ENCODE measurements around the gene TBC1D8. TPM values are rescaled to one million over a fixed set of nuclear protein-coding genes. Genes with fewer than 3 reads are reported as not detected.

TBC1D8 gene
- total and polyA plus RNA-seq, 2 of the 8 experiments (the other 6 are each of a cell fraction or from before 2014, with no cell fraction given) = 20.8 to 21.8 TPM

DNA sequence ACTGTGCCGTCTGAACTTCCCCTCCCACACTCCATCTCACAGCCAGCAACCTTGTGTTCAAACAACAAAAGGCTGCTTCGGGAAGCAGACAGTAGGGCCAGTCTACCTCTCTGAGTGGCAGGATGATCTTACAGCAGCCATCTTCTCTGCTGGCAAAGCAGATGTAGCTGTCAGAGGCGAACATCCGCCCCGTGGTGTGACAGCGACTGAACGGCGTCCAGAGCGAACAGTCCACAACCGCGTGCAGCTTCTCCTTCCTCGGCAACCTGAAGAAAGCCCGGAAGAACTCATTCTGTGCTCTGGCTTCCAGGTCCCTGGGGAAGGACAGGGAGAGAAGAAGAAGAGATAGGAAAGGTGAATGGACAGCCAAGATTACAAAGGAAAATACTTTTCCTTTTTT, 111.1 kb downstream of the TBC1D8 start:
- no peak overlapping the region for H3K4me2 ChIP-seq (ENCODE audit: insufficient read depth in 1 of 2, low read depth in 2 of 2, low read length in 2 of 2)
- CTCF ChIA-PET (ENCODE audit: partially characterized antibody) = interaction anchor here (0.7 to 2.5 kb wide), 3 partner anchors 101 to 182 kb away, joined by 3 to 8 read pairs (median 3); no protein-coding TSS in a partner anchor
- TF ChIP-seq SUZ12 (IDR thresholded peaks at IDR 0.05; ENCODE audit: low read length) (no peak), NANOG (IDR thresholded peaks at IDR 0.05; ENCODE audit: insufficient read depth, low read depth, low read length, poor library complexity, severe bottlenecking) (no peak), EP300 (IDR thresholded peaks at IDR 0.05; ENCODE audit: borderline replicate concordance in 1 of 2, low read depth in 2 of 2, low read length in 2 of 2) (no peak), HDAC2 (IDR thresholded peaks at IDR 0.05; ENCODE audit: borderline replicate concordance in 1 of 2, low read depth in 2 of 2, low read length in 2 of 2) (no peak), CHD1 (IDR thresholded peaks at IDR 0.05; ENCODE audit: low read depth, low read length) (no peak), TCF12 (IDR thresholded peaks at IDR 0.05; ENCODE audit: low read depth, low read length) (no peak), PHF8 (conservative IDR thresholded peaks at IDR 0.05; ENCODE audit: low read depth, low read length) (no peak), NRF1 (IDR thresholded peaks at IDR 0.05; ENCODE audit: low read depth, low read length) (no peak), MAFK (IDR thresholded peaks at IDR 0.05; ENCODE audit: low read depth, low read length) (no peak), CEBPB (IDR thresholded peaks at IDR 0.05; ENCODE audit: low read depth, low read length) (no peak)
- TF ChIP-seq, protein P1, sequence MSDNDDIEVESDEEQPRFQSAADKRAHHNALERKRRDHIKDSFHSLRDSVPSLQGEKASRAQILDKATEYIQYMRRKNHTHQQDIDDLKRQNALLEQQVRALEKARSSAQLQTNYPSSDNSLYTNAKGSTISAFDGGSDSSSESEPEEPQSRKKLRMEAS (IDR thresholded peaks at IDR 0.05) = no peak
- TF ChIP-seq, protein P2, sequence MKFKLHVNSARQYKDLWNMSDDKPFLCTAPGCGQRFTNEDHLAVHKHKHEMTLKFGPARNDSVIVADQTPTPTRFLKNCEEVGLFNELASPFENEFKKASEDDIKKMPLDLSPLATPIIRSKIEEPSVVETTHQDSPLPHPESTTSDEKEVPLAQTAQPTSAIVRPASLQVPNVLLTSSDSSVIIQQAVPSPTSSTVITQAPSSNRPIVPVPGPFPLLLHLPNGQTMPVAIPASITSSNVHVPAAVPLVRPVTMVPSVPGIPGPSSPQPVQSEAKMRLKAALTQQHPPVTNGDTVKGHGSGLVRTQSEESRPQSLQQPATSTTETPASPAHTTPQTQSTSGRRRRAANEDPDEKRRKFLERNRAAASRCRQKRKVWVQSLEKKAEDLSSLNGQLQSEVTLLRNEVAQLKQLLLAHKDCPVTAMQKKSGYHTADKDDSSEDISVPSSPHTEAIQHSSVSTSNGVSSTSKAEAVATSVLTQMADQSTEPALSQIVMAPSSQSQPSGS (IDR thresholded peaks at IDR 0.05; ENCODE audit: low read length) = no peak

More for the DNA sequence above, 111.1 kb downstream of the TBC1D8 start:
- Histone ChIP-seq H3K9me3 (ENCODE audit: insufficient read depth in 2 of 2, low read depth in 1 of 2, low read length in 1 of 2) (no peaks in the 10 kb centered on the region), H2BK120ac (replicated peaks; ENCODE audit: low read depth, low read length) (no peak overlapping the region), H4K91ac (replicated peaks; ENCODE audit: insufficient read length, low read length) (no peak overlapping the region), H3K4me3 (ENCODE audit: extremely low read depth in 1 of 4, insufficient read depth in 2 of 4, low read depth in 3 of 4, low read length in 4 of 4) (no peak overlapping the region), H2BK12ac (ENCODE audit: low read depth, low read length) (no peak overlapping the region), H3K23ac (ENCODE audit: insufficient read length) (no peak overlapping the region), H2BK5ac (ENCODE audit: low read depth, low read length) (no peak overlapping the region), H3K56ac (replicated peaks; ENCODE audit: insufficient read length, low read depth, low read length) (no peak overlapping the region), H2BK15ac (ENCODE audit: low read length) (no peak overlapping the region), H2AFZ (ENCODE audit: low read length) (no peak overlapping the region), H4K8ac (ENCODE audit: extremely low read depth, insufficient read depth, low read length) (no peak overlapping the region), H3K23me2 (ENCODE audit: low read depth, low read length) (no peaks in the 10 kb centered on the region), H2BK20ac (ENCODE audit: low read length) (no peak overlapping the region), H3K27ac (ENCODE audit: low read depth, low read length) (no peak overlapping the region), H2AK5ac (ENCODE audit: low read depth, low read length) (no peak overlapping the region), H3K14ac (ENCODE audit: insufficient read length) (no peak overlapping the region), H3K4ac (replicated peaks; ENCODE audit: insufficient read length, low read depth, low read length) (no peak overlapping the region), H3K27me3 (replicated peaks in 1 of 4; ENCODE audit: control insufficient read depth in 3 of 4, extremely low read depth in 1 of 4, insufficient read depth in 3 of 4, low read length in 3 of 4) (no peaks in the 10 kb centered on the region), H4K5ac (ENCODE audit: insufficient read length, low read depth, low read length) (no peak overlapping the region), H3K9ac (replicated peaks in 1 of 4; ENCODE audit: extremely low read depth in 1 of 4, low read depth in 3 of 4, low read length in 3 of 4) (no peak overlapping the region), H3K36me3 (ENCODE audit: control insufficient read depth in 2 of 4, insufficient read depth in 4 of 4, low read length in 3 of 4) (peaks cover 0 to 4% (median 0%) of the 10 kb centered on the region in 4 experiments; a peak in 1 of 8 replicates), H3K79me1 (ENCODE audit: low read depth, low read length) (no peaks in the 10 kb centered on the region), H3K4me1 (replicated peaks in 1 of 4; ENCODE audit: control insufficient read depth in 3 of 4, insufficient read depth in 4 of 4, low read length in 3 of 4) (no peaks in the 10 kb centered on the region; a peak in 1 of 7 replicates), H3K79me2 (ENCODE audit: control insufficient read depth in 1 of 2, insufficient read depth in 2 of 2, low read length in 2 of 2) (no peaks in the 10 kb centered on the region), H3K18ac (ENCODE audit: extremely low read depth, low read length) (no peak overlapping the region), H4K20me1 (replicated peaks in 1 of 2; ENCODE audit: control insufficient read depth in 1 of 2, insufficient read depth in 2 of 2, low read length in 2 of 2) (no peaks in the 10 kb centered on the region)
- DNase-seq (ENCODE audit: low read depth in 1 of 2, low spot score in 2 of 2) (no peak), FAIRE-seq (no peak)
- POLR2A ChIA-PET (ENCODE audit: partially characterized antibody) = interaction anchor here (1.3 kb wide), 1 partner anchor 35 kb away, joined by 4 read pairs; no protein-coding TSS in a partner anchor
- 96% methylated on average over 13 of the region's 13 CpGs; no CpG with 5 or more reads in 1 of the 2 experiments for WGBS, 2 experiments (ENCODE audit: extremely low coverage in 1 of 2, insufficient coverage in 1 of 2, insufficient read length in 1 of 2, insufficient replicate concordance in 2 of 2, low coverage in 1 of 2, low lambda C conversion rate in 2 of 2, missing lambda C conversion rate in 1 of 2)
